BLaER1 treated with 17β-estradiol and CSF1 and Interleukin-3, amounts not matched to agents 10 nM and 100 nM (cell line): ENCODE data around the gene LDHD.

Experiments used
- H3K27ac ChIP-seq, 11 experiments: shearing (Covaris generic); formaldehyde crosslinking; 2 replicates each; pipeline ENCODE4 v1.8.1; 2022
- H3K27me3 ChIP-seq, 11 experiments: shearing (Covaris generic); formaldehyde crosslinking; 2 replicates each; pipeline ENCODE4 v1.8.1; 2022
- H3K36me3 ChIP-seq, 11 experiments: shearing (Covaris generic); formaldehyde crosslinking; 2 replicates each; pipeline ENCODE4 v1.8.1; 2022
- H3K4me1 ChIP-seq, 10 experiments: shearing (Covaris generic); formaldehyde crosslinking; 2 replicates each; pipeline ENCODE4 v1.8.1; 2022
- H3K4me2 ChIP-seq, 11 experiments: shearing (Covaris generic); formaldehyde crosslinking; 2 replicates each; pipeline ENCODE4 v1.8.1; 2022
- H3K4me3 ChIP-seq, 10 experiments: shearing (Covaris generic); formaldehyde crosslinking; 2 replicates each; pipeline ENCODE4 v1.8.1; 2022
- H3K9ac ChIP-seq, 11 experiments: shearing (Covaris generic); formaldehyde crosslinking; 2 replicates each; pipeline ENCODE4 v1.8.1; 2022
- H3K9me3 ChIP-seq, 11 experiments: shearing (Covaris generic); formaldehyde crosslinking; replicated peaks in 1 of 11; 2 replicates each; pipeline ENCODE4 v1.8.1; 2022
- H4K20me1 ChIP-seq, 11 experiments: shearing (Covaris generic); formaldehyde crosslinking; 2 replicates each; pipeline ENCODE4 v1.8.1; 2022
- Cebpa-rat ChIP-seq, 11 experiments: shearing (Covaris generic); IDR thresholded peaks; 2 replicates each; pipeline ENCODE4 v1.8.1; 2022

LDHD gene

DNA sequence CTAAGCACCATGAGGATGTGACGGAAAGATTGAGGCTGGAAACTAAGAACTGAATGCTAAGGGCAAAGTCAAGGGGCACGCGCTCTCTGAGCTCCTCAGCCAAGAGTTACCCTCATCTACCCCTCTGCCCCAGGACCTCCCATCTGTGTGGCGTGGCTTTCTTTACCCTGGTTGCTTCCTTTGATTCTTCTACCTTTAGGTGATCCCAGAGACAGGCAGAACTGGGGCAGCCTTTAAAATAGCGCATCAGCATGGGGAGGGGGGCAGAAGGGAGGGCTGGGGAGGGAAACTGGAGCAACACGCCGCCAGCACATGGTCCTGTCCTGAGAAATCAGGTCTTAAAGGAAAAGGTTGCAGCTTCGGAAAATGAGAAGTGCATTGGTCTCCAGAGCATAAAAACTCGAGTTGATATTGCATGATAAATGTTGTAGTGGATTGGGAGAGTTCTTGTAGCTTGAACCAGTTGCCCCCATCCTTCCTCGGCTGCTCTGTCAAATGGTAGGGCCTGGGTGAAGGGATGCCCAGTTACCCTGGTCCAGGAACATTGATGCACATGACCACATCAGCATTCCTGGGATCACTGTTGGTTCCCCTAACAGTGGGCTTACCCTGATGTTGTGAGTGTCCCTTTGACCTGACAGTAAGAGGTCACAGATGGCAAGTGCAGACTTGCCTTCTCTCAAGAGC is 29.7 kb downstream of the LDHD start:
- peak overlapping the region; percentile 69 to 91 (median 82) for H3K4me2 ChIP-seq
- peaks cover 37 to 93% (median 87%) of the 10 kb centered on the region in 10 experiments for H3K4me1 ChIP-seq
- peak overlapping the region in 7 of 11 experiments; percentile 37 to 69 (median 47); a peak in 9 of 22 replicates for H3K9ac ChIP-seq
- H3K27ac ChIP-seq = peak overlapping the region in 9 of 11 experiments; percentile 54 to 73 (median 62); a peak in 18 of 22 replicates
- no peaks in the 10 kb centered on the region for H3K27me3 ChIP-seq
- TF ChIP-seq Cebpa-rat (IDR thresholded peaks at IDR 0.05) = no peak
- peaks cover 0 to 97% (median 70%) of the 10 kb centered on the region in 11 experiments; a peak in 17 of 22 replicates for H4K20me1 ChIP-seq
- H3K9me3 ChIP-seq = no peaks in the 10 kb centered on the region
- H3K4me3 ChIP-seq = peak overlapping the region in 1 of 10 experiments; percentile 11; a peak in 1 of 20 replicates
- H3K36me3 ChIP-seq = peaks cover 0 to 48% (median 6%) of the 10 kb centered on the region in 11 experiments; a peak in 11 of 22 replicates

GRCh38 chr16:75086281-75086680 is 30.3 kb downstream of the LDHD start:
- H3K36me3 ChIP-seq = peaks cover 0 to 48% (median 6%) of the 10 kb centered on the region in 11 experiments; a peak in 11 of 22 replicates
- H3K9ac ChIP-seq = peak overlapping the region in 4 of 11 experiments; percentile 47 to 66 (median 53); a peak in 4 of 22 replicates
- peak overlapping the region; percentile 69 to 91 (median 82); a peak in 19 of 22 replicates for H3K4me2 ChIP-seq
- peak overlapping the region in 8 of 11 experiments; percentile 57 to 73 (median 64); a peak in 15 of 22 replicates for H3K27ac ChIP-seq
- no peak for TF ChIP-seq Cebpa-rat (IDR thresholded peaks at IDR 0.05)
- H3K4me1 ChIP-seq = peaks cover 42 to 98% (median 92%) of the 10 kb centered on the region in 10 experiments
- H3K9me3 ChIP-seq = no peaks in the 10 kb centered on the region
- H3K27me3 ChIP-seq = no peaks in the 10 kb centered on the region
- H4K20me1 ChIP-seq = peaks cover 0 to 97% (median 69%) of the 10 kb centered on the region in 11 experiments; a peak in 17 of 22 replicates
- H3K4me3 ChIP-seq = no peak overlapping the region

GRCh38 chr16:75085556-75085955 is 31.0 kb downstream of the LDHD start:
- no peak for TF ChIP-seq Cebpa-rat (IDR thresholded peaks at IDR 0.05)
- Histone ChIP-seq H3K4me1 (peaks cover 50 to 100% (median 97%) of the 10 kb centered on the region in 10 experiments), H4K20me1 (peaks cover 0 to 98% (median 68%) of the 10 kb centered on the region in 11 experiments; a peak in 17 of 22 replicates), H3K4me3 (no peak overlapping the region), H3K4me2 (peak overlapping the region in 7 of 11 experiments; percentile 70 to 91 (median 85); a peak in 9 of 22 replicates), H3K27me3 (no peaks in the 10 kb centered on the region), H3K27ac (peak overlapping the region in 6 of 11 experiments; percentile 12 to 73 (median 64); a peak in 7 of 22 replicates), H3K9me3 (no peaks in the 10 kb centered on the region), H3K36me3 (peaks cover 0 to 48% (median 6%) of the 10 kb centered on the region in 11 experiments; a peak in 11 of 22 replicates), H3K9ac (0 out of 22 replicates have a peak overlapping the region, but pooled peaks of 1 of the 11 experiments have one; percentile 66)

GRCh38 chr16:75083813-75084212 is 32.8 kb downstream of the LDHD start:
- H3K27me3 ChIP-seq = no peaks in the 10 kb centered on the region
- peaks cover 0 to 7% (median 0%) of the 10 kb centered on the region in 11 experiments; a peak in 8 of 22 replicates for H3K9me3 ChIP-seq
- peaks cover 0 to 41% (median 9%) of the 10 kb centered on the region in 11 experiments; a peak in 12 of 22 replicates for H3K36me3 ChIP-seq
- no peak for TF ChIP-seq Cebpa-rat (IDR thresholded peaks at IDR 0.05)
- H4K20me1 ChIP-seq = peaks cover 0 to 94% (median 52%) of the 10 kb centered on the region in 11 experiments; a peak in 17 of 22 replicates
- H3K4me2 ChIP-seq = peak overlapping the region in 9 of 11 experiments; percentile 19 to 91 (median 82); a peak in 16 of 22 replicates
- no peak overlapping the region for H3K4me3 ChIP-seq
- H3K9ac ChIP-seq = no peak overlapping the region
- peaks cover 49 to 100% (median 98%) of the 10 kb centered on the region in 10 experiments for H3K4me1 ChIP-seq
- H3K27ac ChIP-seq = peak overlapping the region in 2 of 11 experiments; percentile 1 to 19; a peak in 1 of 22 replicates

- Histone ChIP-seq H3K36me3 (peaks cover 0 to 48% (median 10%) of the 10 kb centered on the region in 11 experiments; a peak in 11 of 22 replicates), H3K27ac (peak overlapping the region in 8 of 11 experiments; percentile 20 to 84 (median 46); a peak in 14 of 22 replicates), H3K9me3 (peaks cover 0 to 15% (median 0%) of the 10 kb centered on the region in 11 experiments; a peak in 8 of 22 replicates), H3K9ac (peak overlapping the region in 6 of 11 experiments; percentile 7 to 59 (median 43); a peak in 9 of 22 replicates), H3K4me2 (peak overlapping the region; percentile 72 to 96 (median 82)), H3K27me3 (no peaks in the 10 kb centered on the region), H3K4me1 (peaks cover 37 to 100% (median 98%) of the 10 kb centered on the region in 10 experiments), H4K20me1 (peaks cover 0 to 72% (median 40%) of the 10 kb centered on the region in 11 experiments; a peak in 16 of 22 replicates), H3K4me3 (peak overlapping the region in 3 of 10 experiments; percentile 2 to 39 (median 20); a peak in 4 of 20 replicates)
- TF ChIP-seq Cebpa-rat (IDR thresholded peaks at IDR 0.05) = no peak
Measured at GRCh38 chr16:75081179-75081859, 35.3 kb downstream of the LDHD start.

- Histone ChIP-seq H3K36me3 (peaks cover 0 to 39% (median 8%) of the 10 kb centered on the region in 11 experiments; a peak in 9 of 22 replicates), H3K4me1 (peaks cover 45 to 100% (median 99%) of the 10 kb centered on the region in 10 experiments), H3K27me3 (no peaks in the 10 kb centered on the region), H4K20me1 (peaks cover 6 to 74% (median 46%) of the 10 kb centered on the region in 11 experiments; a peak in 20 of 22 replicates), H3K4me2 (peak overlapping the region; percentile 72 to 96 (median 82)), H3K9me3 (peaks cover 0 to 15% (median 0%) of the 10 kb centered on the region in 11 experiments; a peak in 8 of 22 replicates), H3K4me3 (peak overlapping the region in 1 of 10 experiments; percentile 39; a peak in 1 of 20 replicates), H3K9ac (peak overlapping the region in 2 of 11 experiments; percentile 51 to 55; a peak in 2 of 22 replicates), H3K27ac (peak overlapping the region in 8 of 11 experiments; percentile 29 to 84 (median 46); a peak in 15 of 22 replicates)
- no peak for TF ChIP-seq Cebpa-rat (IDR thresholded peaks at IDR 0.05)
Measured at GRCh38 chr16:75080205-75081029, 36.2 kb downstream of the LDHD start.

GRCh38 chr16:75079346-75079926 is 37.1 kb downstream of the LDHD start:
- H3K4me3 ChIP-seq = no peak overlapping the region
- peaks cover 0 to 15% (median 0%) of the 10 kb centered on the region in 11 experiments; a peak in 8 of 22 replicates for H3K9me3 ChIP-seq
- no peaks in the 10 kb centered on the region for H3K27me3 ChIP-seq
- peaks cover 10 to 70% (median 45%) of the 10 kb centered on the region in 11 experiments; a peak in 21 of 22 replicates for H4K20me1 ChIP-seq
- TF ChIP-seq Cebpa-rat (IDR thresholded peaks at IDR 0.05) = no peak
- H3K9ac ChIP-seq = no peak overlapping the region
- H3K27ac ChIP-seq = peak overlapping the region in 8 of 11 experiments; percentile 4 to 84 (median 40); a peak in 10 of 22 replicates
- H3K36me3 ChIP-seq = peaks cover 0 to 29% (median 5%) of the 10 kb centered on the region in 11 experiments; a peak in 9 of 22 replicates
- H3K4me1 ChIP-seq = peaks cover 54 to 100% (median 97%) of the 10 kb centered on the region in 10 experiments
- peak overlapping the region in 9 of 11 experiments; percentile 80 to 96 (median 84); a peak in 16 of 22 replicates for H3K4me2 ChIP-seq
